ENCODE measurements around the gene RPS21.

DNA sequence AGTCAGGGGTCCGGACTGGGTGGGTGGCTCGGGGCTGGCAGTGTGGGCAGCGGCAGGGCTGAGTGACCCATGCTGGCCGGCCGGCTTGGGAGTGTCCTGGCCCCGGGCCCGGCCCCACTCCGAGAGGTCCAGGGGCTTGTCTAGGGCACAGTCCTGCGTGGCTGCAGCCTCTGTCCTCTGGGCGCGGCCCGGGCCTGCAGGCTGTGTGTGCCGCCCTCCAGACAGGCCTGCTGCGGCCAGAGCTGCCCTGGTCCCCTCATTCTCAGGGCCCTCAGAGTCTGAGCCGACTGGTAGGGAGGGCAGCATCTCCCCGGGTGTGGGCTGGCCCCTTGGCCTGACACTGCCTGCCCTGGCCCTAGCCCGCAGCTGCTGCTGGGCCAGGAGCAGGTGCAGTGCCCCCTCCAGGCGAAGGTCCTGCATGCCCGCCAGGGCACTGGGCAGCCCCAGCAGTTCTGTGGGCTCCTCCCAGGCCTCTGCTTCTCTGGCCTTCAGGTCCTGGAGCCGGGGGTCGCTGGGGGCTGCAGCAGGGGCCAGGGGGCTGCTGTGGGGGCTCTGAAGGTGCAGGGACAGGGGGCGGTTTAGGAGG lies 27.1 kb downstream of the RPS21 start:
- TF ChIP-seq ZNF239 (CRISPR knock-in tag; IDR thresholded peaks at IDR 0.05) (no peak), ZBTB7A (IDR thresholded peaks at IDR 0.05; ENCODE audit: borderline replicate concordance, control insufficient read depth, low read depth, low read length) (no peak), USF1 (CRISPR knock-in tag; IDR thresholded peaks at IDR 0.05) (no peak), SOX6 (IDR thresholded peaks at IDR 0.05) (no peak), ZNF586 (CRISPR knock-in tag; conservative IDR thresholded peaks at IDR 0.05) (no peak), EZH2 (IDR thresholded peaks at IDR 0.05; ENCODE audit: borderline replicate concordance, low read depth, low read length) (no peak), ZNF282 (CRISPR knock-in tag; IDR thresholded peaks at IDR 0.05) (no peak), RNF219 (CRISPR knock-in tag; IDR thresholded peaks at IDR 0.05) (no peak), ESRRA (IDR thresholded peaks at IDR 0.05; ENCODE audit: borderline replicate concordance, low read depth) (no peak), CEBPB (tag; IDR thresholded peaks at IDR 0.05) (no peak), TEAD1 (CRISPR knock-in tag; IDR thresholded peaks at IDR 0.05) (no peak), CTCF (IDR thresholded peaks at IDR 0.05 in 2 of 3, conservative IDR thresholded peaks at IDR 0.05 in 1 of 3; ENCODE audit: insufficient read depth in 2 of 3, low read depth in 1 of 3, low read length in 3 of 3) (peak in 1 of 3 experiments; percentile 28; a peak in 1 of 6 replicates)
- TF ChIP-seq, protein P1, sequence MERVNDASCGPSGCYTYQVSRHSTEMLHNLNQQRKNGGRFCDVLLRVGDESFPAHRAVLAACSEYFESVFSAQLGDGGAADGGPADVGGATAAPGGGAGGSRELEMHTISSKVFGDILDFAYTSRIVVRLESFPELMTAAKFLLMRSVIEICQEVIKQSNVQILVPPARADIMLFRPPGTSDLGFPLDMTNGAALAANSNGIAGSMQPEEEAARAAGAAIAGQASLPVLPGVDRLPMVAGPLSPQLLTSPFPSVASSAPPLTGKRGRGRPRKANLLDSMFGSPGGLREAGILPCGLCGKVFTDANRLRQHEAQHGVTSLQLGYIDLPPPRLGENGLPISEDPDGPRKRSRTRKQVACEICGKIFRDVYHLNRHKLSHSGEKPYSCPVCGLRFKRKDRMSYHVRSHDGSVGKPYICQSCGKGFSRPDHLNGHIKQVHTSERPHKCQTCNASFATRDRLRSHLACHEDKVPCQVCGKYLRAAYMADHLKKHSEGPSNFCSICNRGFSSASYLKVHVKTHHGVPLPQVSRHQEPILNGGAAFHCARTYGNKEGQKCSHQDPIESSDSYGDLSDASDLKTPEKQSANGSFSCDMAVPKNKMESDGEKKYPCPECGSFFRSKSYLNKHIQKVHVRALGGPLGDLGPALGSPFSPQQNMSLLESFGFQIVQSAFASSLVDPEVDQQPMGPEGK (CRISPR knock-in tag; IDR thresholded peaks at IDR 0.05; ENCODE audit: borderline replicate concordance): no peak
- TF ChIP-seq, protein P2, sequence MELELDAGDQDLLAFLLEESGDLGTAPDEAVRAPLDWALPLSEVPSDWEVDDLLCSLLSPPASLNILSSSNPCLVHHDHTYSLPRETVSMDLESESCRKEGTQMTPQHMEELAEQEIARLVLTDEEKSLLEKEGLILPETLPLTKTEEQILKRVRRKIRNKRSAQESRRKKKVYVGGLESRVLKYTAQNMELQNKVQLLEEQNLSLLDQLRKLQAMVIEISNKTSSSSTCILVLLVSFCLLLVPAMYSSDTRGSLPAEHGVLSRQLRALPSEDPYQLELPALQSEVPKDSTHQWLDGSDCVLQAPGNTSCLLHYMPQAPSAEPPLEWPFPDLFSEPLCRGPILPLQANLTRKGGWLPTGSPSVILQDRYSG (tag; conservative IDR thresholded peaks at IDR 0.05; ENCODE audit: low read depth): no peak
